Activated gamma-delta T cell treated with anti-CD3 and anti-CD28 coated beads, Interleukin-2, amount 50 U/mL, for 16 hours (primary cell): ENCODE results near the gene IPO13.
A peak's percentile ranks its signal among the peaks of the same experiment; 100 is the strongest.

Source experiments
- DNase-seq: peaks from one replicate; pipeline ENCODE4 v3.0.0-alpha.2; 2020; ENCODE audit warnings: low read depth

IPO13 gene

DNA sequence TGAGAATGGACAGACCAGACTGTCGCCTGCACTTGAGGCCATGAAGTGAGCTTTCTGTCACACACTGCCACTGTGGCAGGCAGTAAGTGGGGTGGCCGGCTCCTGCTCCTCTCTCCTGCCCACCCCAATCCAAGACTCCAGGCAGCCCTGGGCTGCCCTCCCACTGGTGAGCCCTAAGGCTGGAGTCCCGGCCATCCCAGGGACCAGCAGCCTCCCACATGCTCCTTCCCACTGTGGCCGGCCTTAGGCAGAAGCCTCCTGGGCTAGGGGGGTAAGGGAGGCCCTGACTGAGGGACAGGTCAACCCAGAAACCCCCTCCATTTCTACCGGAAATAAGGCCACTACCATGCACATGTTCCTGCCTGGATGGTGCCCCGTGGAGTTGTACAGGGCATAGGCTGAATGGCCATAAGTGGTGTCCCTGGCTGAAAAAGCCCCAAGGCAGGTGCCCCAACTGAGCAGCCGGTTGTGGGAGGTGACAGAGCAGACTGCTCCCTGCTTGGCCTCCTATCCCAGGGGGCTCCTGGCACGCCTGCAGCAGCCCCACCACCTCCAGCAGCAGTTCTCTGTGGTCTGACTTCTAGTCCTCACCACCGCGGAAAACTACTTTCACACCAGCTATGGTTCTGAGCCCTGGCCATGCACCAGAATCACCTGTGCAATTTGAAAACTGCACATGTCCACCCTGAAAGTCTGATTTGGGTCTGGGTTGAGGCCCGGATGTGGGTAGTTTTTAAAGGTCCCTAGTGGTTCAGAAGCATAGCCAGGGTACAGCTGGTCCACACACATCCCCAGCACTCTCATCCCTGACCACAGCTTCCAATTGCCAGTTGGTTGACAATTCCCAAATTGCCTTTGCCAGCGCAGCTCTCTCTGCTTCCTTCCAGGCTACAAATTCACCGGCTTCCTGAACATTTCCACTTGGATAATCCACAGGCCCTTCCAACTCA, 14.8 kb upstream of the IPO13 start:
- no peak for DNase-seq

DNA sequence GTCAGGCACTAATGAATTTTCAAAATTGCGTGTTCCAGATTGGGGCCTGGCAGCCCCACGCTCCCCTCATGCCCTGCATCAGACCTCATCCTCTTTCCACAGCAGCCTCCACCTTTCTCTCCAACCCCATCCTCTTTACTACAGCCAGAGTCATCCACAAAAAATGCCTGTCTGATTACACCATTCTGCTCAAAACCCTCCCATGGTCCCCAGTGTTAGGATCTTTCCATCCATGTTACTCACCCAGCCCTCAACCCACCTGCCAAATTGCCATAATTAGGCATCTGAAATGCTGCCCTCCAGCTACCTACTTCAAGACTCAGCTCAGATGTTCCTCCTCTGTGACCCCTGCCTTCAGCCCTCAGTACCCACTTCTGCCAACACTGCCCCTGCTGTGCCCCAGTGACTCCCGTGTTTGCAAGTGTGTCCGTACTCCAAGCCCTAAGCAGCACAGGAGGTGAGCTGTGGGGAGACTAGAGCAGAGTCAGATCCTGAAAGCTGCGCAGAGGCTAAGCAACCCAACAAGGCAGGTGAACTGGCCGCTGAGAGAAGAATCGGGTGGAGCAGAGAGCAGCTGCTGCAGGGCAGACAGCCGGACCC, 13.9 kb upstream of the IPO13 start:
- DNase-seq: no peak

DNA sequence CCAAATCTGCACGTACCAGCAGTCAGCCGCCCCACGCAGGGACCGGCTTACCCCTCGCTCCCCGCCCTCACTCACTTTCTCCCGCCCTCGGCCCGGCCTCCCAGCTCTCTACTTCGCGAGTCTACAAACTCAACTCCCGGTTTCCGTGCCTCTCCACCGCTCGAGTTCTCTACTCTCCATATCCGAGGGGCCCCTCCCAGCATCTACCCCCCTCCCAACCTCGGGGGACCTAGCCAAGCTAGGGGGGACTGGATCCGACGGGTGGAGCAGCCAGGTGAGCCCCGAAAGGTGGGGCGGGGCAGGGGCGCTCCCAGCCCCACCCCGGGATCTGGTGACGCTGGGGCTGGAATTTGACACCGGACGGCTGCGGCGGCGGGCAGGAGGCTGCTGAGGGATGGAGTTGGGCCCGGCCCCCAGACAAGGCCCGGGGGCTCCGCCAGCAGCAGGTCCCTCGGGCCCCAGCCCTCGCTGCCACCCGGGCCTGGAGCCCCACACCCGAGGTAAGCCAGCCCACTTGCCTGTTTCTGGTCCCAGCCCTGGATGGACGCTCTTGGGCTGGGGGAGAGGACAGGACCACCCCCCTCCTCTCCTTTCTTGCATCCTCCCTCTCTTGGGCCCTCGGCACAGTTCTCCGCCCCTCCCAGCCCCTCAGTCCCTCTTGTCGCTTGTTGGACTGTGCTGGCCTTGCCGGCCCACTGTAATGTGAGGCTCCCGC, 13.2 kb upstream of the IPO13 start, which contains the start of gene ARTN:
ARTN (plus strand) TSS at position 416 of the 715 bp plus-strand sequence. CDS start 1,856 bp downstream, outside the sequence.
- DNase-seq: no peak

DNA sequence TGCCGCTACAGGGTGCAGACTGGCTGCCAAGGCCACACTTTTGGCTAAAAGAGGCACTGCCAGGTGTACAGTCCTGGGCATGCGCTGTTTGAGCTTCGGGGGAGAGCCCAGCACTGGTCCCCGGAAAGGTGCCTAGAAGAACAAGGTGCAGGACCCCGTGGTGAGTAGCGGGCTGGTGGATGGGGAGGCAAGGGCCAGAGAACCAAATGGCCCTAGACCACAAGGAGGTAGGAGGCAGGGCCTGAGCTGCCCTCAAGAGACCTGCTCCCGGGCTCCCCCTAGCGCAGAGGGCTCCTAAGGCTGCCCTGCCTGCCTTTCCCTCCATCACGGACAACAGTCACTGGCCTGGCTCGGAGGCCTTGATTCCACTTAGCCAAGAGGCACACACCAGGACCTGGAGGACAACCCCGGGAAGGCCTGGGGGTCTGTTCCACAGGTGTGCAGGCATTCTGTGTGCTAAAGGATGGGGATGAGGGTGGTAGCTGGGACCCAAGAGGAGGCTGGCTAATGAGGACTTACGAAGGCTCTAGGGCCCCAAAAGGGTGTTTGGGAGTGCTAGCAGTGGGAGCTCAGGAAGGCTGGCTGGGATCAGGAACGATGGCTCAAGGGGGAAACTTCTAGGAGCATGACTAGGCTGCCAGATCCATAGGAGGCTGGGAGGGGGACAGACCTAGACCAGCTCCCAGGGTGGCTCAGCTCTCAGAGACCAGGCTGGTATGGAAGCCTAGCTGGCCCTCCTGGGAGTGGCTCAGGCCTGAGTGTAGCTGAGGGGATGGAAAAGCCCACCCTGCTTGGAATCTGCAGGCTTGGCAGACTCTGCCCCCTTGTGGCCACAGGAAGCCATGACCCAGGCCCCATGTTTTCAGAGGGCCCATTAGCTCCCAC, 12.4 kb upstream of the IPO13 start:
- DNase-seq: peak; percentile 20

DNA sequence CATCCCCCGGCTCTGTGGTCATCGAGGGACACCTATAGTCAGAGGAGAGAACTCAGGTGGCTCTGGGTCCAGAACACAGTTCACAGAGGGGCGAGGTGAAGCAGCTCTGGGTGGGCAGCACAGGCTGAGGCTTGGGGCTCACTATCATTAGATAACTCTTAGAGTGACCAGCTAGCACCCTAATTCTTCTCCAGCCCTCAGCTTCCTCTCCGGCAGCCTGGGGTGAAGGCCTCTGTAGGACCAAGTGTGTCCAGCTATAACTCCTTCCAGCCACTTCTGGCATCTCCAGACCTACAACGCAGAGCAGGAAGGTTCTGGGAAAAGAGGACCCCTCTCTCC, 11.8 kb upstream of the IPO13 start:
- no peak for DNase-seq

DNA sequence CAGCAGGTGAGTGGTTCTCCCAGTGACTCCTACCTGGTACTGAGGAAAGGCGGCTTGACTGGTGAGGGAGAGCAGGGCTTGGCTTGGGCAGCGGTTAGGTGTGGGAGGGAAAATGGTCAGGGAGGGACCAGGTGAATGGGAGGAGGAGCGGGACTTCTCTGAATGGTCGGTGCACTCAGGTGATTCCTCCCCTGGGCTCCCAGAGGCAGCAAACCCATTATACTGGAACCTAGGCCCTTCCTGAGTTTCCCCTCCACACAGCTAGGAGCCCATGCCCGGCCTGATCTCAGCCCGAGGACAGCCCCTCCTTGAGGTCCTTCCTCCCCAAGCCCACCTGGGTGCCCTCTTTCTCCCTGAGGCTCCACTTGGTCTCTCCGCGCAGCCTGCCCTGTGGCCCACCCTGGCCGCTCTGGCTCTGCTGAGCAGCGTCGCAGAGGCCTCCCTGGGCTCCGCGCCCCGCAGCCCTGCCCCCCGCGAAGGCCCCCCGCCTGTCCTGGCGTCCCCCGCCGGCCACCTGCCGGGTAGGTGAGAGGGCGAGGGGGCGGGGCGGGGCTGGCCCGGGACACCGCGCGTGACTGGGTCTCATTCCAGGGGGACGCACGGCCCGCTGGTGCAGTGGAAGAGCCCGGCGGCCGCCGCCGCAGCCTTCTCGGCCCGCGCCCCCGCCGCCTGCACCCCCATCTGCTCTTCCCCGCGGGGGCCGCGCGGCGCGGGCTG, 10.9 kb upstream of the IPO13 start:
- no peak for DNase-seq

DNA sequence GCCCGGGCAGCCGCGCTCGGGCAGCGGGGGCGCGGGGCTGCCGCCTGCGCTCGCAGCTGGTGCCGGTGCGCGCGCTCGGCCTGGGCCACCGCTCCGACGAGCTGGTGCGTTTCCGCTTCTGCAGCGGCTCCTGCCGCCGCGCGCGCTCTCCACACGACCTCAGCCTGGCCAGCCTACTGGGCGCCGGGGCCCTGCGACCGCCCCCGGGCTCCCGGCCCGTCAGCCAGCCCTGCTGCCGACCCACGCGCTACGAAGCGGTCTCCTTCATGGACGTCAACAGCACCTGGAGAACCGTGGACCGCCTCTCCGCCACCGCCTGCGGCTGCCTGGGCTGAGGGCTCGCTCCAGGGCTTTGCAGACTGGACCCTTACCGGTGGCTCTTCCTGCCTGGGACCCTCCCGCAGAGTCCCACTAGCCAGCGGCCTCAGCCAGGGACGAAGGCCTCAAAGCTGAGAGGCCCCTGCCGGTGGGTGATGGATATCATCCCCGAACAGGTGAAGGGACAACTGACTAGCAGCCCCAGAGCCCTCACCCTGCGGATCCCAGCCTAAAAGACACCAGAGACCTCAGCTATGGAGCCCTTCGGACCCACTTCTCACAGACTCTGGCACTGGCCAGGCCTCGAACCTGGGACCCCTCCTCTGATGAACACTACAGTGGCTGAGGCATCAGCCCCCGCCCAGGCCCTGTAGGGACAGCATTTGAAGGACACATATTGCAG, 10.2 kb upstream of the IPO13 start:
- no peak for DNase-seq

DNA sequence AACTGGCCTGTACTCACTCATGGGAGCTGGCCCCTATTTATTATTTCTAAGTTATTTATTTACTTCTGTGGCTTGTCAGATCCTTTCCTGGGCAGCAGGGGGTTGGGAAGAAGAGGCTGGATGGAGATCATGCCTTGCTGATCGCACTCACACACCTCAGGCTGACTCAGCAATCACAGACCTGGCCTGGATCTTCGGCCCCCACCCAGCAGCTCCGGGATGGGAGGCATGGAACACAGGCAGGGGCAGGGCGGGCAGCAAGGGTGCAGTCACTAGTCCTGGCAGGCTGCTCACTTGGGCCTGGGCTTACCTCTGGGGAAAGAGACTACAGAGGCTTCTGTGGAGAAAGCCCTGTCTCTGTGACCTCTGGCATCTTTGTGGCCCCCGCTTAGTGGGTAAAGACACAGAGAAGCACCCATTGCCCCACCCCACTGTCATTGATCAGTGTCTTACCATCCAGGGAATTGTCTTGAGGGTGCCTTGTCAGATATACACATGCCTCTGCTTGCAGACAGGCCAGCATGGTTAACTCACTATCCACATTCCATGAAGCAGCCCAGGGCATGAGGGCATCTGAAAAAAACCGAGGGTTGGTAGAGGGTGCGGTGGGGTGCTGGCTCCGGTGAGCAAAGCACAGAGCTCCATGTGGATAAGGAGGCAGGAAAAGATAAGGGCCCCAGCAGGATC, 9.4 kb upstream of the IPO13 start:
- no peak for DNase-seq

DNA sequence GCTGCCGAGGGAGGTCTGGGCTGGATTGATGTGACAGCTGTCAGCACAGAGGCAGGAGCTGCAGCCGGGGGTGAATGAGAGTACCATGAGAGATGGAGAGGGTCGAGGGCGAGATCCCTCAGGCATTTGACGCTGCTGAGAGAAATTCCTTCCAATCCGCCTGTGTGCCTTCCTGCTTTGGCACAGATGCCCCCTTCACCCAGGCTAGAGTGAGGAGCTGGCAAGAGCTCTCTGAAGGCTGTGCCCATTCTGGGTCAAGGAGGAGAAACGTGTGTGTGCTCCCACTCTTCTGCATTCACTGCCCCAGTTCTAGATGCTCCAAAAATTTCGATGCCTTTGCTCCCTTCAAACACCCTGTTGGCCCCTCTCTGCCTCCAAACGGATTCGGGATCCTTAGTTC, 8.4 kb upstream of the IPO13 start:
- no peak for DNase-seq

DNA sequence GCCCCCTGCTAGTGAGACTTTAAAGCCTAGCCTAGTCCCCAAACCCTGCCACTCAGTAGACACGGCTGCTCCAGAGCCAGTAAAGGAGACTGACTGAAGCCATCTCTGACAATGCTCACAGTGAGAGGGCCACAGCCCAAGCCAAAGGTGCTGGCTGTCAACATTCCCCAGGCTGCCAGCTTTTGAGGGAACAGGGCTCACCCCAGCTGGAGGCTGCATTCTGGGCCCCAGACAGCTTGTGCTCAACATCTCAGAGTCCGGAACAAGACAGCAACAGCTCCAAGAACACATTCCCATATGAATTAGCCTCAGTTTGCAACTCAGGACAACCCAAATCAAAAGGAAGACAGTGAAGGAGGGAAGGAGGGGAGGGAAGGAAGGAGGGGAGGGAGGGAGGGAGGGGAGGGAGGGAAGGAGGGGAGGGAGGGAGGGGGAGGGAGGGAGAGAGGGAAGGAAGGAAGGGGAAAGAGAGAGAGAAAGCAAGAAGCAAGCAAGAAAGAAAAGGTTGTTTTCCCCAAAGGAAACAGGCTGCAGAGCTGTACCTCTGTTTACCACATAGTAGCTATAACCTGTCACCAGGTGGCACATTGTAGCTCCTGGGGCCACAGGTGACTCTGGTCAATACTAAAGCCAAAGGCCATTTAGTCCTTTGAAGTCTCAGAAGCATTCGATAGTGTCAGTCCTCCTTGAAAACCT, 7.7 kb upstream of the IPO13 start:
- DNase-seq: no peak

DNA sequence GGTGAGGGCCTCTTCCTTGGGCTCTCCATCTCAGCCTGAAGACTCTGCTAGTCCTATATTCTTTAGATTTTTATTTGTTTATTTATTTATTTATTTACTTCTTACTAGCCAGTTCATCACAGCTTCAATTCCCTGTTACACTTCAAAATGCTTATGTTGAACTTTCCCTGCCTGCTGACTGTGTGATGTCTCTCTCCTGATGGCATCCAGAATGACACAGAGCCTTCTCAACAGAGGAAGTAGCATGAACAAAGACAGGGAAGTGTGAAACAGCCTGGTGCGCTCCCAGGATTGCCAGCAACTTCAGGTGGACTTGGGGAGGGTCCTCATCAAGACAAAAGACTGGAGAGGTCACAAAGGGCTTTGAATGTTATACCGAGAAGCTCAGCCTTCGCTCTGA, 4.3 kb upstream of the IPO13 start:
- no peak for DNase-seq

DNA sequence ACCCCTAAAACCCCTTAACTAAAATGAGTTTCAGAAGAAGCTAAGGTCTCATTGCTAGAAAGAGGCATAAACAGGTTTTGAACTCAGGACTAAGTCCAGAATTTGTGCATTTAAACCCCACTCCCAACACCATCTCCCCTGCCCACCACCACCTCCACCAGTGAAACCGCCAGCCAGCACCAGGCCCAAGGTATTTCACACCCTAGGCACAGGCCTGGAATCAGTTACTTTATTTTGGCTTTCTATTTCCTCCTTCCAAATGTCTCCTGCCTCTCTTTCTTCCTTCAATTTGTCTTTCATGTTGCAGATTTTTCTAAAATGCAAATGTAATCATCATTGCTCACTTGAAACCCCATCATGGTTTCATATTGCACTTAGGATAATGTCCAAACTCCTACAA, 1.9 kb upstream of the IPO13 start:
- no peak for DNase-seq

DNA sequence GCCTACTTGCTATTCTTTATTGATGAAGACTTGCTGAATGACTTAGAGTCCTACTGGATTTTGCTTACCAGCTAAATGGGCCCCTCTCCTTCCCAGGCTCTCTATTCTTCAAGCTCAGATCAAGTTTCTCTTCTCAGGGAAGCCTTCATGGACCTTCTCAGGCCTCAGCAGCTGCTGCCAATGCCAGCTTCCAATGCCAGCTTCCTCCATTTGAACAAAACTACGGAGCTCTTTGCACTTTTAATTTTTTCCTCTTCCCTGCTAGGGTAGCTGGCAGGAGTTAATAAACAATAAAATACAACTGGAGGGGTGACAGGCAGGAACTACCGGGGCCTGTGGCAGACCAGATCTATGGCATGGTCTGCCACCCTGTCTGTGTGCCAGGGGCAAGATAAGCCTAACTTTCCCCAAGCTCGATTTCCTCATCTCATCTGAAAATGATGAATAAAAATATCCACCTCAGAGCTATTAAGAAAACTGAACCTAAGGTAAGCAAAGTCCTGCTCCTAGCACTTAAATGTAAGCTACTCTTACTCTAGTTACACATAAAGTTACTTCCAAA, 995 bp upstream of the IPO13 start:
- no peak for DNase-seq

DNA sequence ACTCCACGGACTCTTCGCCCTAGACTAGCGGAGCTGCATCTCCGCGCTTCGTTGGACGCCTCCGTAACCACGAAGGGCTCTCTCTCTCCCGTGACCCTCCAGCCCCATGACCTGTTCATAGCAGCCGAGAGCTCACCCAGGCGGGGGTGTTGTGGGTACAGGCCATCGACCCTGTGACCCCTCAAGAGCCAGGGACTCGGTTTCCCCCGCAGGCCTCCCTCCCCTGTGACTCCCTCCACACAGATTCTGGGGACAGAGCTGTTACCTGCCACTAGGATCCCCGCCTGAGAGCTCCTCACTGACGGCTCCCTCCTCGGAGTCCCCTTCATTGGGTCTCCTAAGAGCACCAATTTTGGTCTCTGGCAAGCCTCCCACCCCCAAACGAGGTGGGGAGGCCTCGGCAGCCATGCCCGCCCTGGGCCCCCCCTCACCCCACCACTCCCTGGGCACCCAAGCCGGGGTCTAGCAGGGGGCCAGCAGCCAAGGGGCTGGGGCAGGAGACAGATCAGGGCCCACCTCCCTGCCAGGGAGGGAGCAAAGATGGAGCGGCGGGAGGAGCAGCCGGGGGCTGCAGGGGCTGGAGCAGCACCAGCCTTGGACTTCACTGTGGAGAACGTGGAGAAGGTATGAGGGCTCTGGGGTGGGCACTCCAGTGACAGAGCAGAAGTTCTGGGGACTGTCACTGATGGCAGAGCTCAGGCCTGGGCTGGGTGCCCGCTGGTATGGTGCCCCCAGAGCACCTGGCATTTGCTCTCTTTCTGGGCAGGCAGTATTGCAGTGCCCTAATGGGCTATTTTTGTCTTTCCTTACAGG, 517 bp downstream of the IPO13 start:
- DNase-seq: no peak

DNA sequence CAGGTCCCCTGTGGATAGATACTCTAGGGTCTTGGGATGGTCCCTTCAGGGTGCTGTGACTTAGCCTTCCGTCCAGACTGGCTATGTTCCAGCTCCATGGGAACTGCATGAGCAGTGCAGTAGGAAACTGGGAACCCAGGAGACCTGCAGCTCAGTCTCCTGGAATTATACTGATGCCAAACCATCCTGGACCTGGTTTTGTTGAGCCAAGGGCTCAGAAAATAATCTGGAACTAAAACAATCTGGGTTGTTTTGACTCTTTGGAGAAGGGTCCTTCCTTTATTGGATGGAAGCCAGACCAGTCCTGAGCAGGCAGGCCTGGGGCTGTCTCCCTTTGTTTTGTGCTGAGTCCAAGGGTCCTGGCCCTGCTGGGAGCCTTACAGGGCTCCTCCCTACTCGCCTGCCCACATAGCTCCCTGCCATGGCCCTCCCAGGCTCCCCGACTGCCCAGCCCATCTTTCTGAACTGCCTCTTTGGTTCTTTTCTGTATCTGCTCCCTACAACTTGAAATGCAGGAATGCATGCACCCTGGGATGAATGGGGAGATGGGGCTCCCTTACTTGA, 1.2 kb downstream of the IPO13 start:
- no peak for DNase-seq

DNA sequence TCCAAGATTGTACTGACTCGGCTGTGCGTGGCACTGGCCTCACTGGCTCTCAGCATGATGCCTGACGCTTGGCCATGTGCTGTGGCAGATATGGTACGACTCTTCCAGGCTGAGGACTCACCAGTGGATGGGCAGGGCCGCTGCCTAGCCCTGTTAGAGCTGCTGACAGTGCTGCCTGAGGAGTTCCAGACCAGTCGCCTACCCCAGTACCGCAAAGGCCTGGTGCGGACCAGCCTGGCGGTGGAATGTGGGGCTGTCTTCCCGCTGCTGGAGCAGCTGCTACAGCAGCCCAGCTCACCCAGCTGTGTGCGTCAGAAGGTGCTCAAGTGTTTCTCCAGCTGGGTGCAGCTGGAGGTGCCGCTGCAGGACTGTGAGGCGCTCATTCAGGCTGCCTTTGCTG, 2.9 kb downstream of the IPO13 start:
- DNase-seq: no peak

DNA sequence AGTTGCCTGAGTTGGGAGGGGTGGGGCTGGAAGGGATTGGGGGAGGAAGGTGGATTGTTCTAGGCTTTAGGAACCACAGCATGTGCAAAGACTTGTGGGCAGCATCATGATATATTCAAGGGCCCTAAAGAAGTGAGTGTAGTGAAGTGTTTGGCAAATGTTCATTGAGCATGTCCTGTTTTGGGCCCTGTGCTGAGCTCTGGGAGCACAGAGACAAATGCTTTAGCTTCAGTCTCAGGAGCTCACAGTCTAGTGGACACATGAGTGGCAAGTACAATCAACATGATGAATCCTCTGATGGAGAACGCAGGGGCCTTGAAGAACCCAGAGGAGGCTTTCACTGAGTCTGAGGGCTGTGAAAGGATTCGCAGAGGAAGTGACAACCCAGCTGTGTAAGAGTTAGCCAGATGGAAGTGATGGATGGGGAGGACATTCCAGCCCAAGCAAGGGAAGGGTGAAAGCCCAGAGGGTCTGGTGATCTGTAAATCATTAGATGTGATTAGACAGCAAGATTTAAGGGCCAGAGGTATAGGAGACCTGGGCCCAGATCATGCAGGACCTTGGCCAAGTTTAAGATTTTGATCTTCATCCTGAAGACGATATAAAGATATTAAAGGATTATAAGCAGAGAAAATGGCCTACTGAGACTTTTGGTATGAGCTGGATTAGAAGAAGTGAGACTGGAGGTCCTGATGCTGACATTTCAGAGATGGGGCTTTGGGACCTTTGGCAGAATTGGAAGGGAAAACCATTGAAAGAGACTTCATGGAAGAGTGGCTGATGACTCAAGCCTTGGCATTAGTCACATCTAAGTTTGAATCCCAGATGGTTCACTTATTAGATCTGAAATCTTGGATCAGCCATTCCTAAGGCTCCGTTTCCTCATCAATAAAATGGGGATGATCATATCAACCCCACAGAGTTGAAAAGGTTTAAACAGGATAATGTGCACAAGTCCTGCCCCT, 4.6 kb downstream of the IPO13 start:
- DNase-seq: no peak
